SW 1271 (cell line): ENCODE measurements around the gene LMO4.

Experiments used
- DNase-seq, 2 experiments: peaks; one replicate each; lab custom pipeline; 2025; lab: John Stamatoyannopoulos, UW

Gene LMO4

DNA sequence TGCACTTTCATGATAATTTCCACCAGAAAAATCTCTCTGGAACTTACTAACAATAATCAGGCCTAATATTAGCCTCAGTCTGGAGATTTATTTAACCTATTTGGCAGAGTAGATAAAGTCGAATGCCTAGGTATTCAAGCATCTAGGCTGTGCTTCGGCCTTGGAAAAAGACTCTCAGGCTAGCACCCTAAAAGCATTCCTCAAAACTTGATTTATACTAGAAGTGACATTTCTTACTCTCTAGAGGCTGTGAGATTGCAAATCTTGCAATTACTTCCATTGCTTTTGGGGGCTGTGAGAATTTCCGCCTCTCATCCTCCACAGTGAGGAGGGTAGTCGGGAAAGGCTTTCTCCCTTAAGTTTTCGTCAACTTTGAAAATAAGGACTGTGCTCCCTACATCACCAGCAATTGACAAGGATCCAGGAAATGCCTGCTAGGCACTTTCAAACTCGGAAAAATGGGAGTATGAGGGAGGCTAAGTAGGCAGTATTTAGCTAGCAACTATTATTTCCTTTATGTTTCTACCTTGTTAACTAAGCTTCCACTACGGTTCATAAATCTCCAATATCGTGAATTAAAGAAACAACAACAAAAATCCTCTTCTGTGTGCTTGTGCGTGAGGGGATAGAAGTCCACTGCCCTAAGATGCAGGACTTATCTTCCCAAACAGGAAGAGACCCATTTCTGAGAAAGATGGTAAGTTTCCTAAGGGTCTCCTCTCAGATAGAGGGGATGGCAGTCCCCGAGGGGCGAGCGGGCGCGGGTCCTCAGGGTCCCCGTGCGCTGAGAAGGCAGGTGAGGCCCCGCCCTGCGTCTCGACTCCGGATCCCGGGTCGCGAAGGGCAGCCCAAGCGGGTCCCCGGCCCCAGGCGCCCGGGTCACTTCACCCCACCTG lies 1.1 kb upstream of the LMO4 start:
- DNase-seq: no peak

DNA sequence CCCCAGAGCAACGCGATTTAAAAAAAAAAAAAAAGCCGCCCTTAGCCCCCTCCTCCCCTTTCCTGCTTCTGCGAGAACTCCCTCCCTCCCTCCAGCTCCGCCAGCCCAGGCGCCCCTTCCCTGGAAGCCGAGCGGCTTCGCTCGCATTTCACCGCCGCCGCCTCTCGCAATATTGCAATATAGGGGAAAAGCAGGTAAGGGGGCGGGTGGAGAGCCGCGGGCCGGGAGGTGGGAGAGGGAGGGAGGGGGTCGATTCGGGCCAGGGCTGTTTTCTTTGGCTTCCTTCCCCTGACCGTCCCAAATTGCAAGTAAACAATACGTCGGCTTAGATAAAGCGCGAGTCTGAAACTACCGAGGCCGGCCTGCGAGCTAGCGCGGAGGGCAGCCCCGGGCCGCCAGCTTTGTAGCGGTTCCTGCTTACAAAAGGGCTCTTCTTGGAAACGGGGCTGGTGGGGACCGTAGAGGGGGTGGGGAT lies 408 bp downstream of the LMO4 start:
- DNase-seq: peak in 1 of 2 experiments; percentile 23

DNA sequence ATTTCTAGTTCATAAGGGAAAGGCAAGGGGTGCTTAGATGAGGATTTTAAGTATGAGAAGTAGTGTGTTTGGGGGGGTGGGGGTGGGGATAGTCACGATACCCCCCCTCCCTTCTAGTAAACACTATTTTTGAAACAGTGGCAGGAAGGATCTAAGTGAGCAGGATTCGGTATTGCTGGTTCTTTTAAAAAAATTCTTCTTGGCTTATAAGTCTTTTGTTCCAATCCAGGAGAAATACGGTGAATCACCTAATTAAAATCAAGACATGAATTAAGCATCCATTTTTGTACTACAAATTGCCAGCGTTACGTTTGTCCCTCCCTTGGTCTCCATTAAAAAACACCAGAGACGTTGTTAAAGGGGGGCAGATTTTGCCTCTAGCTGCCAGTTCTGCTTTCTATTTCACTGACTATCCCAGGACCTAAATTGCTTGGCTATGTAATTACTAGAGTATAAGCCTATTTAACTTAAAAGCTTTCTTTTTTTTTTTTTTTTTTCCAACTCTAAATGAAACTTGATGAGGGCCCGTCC lies 911 bp downstream of the LMO4 start:
- no peak for DNase-seq

DNA sequence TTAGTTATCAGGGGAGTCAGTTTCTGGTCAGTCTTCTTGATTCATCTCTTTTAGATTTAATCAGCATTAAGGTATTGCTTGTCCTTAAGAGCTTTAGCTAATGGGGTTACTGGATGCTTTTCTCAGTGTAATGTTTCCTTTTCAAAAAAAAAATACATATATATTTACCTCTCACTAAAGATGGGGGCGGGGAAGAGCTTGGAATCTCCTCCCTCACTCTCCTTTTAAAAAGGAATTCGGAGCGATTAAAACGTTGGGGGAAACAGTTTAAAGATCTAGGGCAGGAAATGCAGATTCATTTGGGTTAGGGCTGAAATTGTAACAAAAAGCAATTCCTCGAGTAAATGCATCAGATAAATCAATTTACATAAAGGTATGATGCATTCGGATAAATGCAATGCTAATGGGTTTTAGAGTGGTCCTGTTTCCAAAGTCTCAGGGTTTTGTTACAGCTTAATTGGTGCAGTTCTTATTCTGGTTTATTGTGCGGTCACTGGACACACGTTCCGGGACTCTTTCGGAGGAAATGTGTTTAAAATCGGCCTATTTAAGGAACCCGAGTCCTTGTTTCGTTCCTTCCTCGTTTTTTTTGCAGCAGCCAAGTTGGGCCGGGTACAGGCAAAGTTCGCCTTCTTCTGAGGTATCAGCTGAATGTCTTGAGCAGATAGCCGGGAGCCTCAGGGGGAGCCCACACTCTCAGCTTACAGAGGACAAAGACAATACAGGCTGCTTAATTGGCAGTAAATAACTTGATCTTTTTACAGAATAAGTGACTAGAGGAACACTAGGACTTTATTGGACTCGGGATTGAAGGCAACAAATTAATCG lies 1.6 kb downstream of the LMO4 start:
- no peak for DNase-seq

DNA sequence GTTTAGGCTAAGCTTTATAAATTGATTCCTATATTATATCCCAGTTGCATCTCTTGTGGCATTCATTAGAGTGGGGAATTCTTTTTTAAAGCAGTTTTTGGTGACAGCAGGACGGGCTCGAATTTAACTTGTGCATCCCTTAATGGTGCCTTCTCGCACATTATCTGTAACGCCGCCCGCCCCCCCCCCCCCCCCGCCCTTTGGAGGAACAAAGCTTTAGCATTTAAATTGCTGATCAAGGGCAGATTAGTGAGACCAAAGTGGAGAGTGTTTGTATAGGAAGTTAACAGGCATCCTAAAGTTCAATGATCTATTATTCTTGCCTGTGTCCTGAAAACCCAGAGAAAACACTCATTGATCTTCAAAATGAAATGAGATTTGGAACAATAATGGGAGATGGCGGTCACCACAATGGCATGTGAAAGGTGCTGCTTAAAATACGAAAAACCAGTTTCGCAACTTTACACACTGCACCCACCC lies 2.2 kb downstream of the LMO4 start:
- DNase-seq: peak in 1 of 2 experiments; percentile 20

DNA sequence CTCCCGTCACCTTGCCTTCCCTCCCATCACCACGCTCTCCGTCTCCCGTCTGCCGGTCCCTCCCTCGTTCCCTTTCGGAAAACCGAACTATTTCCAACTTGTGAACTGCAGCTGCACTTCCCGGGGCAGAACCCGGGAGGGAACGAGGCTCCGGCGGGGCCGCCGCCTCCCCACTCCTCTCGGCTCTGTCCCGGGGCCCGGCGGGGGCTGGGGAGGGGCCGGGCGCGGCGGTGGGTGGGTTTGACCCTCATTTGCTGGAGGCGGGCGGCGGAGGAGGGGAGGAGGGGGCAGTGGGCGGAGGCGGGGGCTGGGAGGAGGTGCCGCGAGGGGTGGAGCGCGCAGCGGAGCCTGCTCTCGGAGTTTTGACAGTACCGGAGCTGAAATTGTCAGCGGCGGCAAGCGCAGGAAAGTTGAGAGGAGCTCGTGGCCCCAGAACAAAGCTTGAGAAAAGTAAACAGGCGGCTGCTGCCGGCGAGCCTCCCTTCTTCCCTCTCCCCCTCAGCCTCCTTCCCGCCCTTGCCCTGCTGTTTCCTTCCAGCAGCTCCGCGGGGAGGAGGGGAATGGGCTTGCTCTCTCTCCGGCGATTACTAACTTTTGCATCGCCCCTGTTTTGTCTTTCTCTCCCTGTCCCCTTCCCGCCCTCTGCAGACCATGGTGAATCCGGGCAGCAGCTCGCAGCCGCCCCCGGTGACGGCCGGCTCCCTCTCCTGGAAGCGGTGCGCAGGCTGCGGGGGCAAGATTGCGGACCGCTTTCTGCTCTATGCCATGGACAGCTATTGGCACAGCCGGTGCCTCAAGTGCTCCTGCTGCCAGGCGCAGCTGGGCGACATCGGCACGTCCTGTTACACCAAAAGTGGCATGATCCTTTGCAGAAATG lies 2.9 kb downstream of the LMO4 start:
- peak in 1 of 2 experiments; percentile 41 for DNase-seq

DNA sequence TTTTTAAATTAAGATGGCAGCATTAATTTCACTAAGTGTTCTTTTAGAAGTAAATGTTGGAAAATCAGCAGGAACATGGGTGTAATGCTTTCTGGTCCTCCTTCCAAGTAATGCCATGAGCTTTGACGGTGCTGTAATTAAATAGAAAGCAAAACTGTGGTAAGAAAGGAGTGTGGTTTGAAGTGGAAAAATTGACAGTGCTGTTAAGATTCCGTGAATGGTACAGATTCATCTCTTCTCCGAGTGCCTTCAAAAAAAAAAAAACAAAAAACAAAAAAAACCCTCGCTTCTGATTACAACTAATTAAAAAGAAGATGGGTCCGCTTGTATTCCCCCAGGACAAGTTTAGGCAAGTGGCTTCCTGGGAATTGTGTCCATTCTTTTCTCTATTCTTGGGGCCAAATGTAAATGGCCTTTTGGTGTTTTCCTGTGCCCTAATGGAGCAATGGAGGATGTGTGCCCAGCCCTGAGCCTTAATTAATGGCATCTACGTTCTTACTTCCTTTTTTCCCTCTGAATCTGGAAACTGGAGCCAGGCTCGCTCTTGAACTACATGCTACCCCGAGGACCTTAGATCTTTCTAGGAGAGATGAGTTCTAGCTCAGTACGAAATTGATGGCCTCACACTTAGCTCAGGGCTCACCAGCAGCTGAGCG lies 5.1 kb downstream of the LMO4 start:
- DNase-seq: no peak

DNA sequence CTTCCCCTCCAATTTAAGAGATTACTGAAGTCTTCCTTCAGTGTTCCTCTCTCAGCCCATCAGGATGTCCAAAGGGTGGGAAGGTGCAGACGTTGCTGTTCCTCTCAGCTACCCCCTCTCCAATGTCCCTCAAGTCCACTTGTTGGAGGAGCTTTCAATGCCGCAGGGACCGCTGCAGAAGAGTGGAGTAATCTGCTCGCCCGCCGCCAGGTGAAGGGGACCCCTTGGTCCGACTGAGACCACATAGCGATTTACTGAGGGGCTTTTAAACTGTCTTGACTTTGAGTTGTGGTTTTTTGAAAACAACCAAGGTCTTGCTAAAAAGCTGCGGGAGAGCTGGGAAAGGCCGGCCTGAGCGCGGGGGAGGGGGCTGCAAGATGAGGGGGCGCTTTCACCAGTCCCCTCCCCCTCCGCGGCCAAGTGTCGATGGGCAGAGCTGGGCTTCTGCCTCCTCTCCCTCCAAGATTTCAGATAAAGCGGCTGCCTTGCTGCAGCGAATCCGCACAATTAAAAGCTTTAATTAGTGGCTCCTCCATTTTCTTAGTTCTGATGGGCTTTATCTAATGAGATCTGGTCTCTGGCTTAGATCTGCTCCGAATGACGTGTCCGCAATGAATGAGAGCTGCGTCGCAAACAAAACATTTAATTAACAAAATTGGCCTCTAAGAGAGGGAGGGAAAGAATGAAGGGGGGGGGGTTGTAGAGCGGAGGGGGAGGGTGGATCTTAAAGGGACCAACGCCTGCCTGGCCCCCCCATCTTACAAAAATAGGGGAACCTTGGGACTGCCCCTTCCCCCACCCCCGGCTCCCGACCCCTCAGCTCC lies 5.9 kb downstream of the LMO4 start:
- DNase-seq: no peak

DNA sequence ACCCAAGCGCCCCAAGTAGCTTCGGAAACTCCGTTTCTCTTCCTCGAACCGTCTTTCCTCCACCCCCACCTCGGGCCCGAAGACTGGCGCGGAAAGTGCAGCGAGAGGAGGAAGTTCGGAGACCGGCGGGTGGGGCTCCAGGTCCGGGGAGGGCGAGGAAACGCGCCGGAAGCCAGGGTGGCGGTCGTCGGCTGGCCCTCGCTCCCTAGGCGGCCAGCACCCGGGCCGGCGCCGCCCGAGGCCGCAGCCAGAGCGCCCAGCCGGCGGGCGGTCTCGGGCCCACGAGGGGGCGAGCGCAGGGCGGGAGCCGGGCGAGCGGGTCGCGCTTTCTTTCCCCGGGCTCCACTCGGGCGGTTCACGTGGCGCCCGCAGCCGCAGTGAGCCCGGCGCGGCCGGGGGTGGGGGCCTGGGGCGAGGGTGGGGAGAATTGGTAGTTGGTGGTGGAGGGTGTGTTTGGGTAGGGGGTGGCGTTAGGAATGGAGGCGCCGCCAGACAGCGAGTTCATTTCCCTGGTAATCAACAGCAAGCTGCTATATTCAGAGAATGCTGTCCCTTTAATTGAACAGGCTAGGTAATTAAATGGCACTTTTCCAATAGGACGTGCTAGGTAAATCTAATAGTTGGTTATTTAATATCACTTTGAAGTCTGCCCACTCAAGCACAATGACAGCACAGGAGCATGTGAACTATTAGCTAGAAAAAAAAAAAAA lies 6.7 kb downstream of the LMO4 start:
- peak in 1 of 2 experiments; percentile 25 for DNase-seq

DNA sequence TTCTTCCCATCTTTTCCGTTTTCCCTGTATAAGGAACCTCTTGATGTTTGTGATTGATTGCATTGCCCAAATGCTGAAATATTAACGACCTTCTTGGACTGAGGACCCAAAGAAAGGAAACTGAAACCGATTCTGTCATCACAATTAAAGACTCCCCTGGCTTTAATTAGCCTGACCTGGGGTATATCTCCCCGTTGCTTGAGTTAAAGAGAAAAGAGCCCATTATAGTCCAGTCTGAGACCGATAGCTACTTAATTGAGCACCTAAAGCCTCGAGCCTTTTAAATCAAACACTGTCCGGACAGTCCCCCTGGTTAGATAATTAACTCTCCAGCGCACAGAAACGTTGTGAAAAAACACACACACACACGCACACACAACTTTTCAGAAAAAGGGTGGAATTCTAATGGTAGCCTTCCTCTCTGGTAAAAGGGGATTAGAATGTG lies 8.0 kb downstream of the LMO4 start:
- no peak for DNase-seq

DNA sequence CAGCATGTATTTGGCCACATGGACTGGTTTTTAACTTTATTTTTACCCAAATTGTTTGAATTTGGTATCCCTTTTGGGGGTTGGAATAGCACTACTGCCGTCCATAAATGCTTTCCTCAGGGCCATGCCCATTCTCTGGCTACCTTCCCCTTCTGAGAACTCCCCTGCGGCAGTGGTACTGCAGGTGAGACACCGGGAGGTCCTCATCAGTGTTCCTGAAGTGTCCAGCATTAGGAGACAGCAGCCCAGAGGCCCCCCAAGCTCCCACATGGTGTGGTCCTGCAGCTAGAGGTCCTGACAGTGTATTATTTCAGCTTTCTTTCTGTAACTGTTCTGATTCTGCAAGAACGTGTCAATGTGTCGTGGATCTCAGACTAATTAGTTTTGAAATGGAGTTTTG lies 8.9 kb downstream of the LMO4 start:
- DNase-seq: no peak

DNA sequence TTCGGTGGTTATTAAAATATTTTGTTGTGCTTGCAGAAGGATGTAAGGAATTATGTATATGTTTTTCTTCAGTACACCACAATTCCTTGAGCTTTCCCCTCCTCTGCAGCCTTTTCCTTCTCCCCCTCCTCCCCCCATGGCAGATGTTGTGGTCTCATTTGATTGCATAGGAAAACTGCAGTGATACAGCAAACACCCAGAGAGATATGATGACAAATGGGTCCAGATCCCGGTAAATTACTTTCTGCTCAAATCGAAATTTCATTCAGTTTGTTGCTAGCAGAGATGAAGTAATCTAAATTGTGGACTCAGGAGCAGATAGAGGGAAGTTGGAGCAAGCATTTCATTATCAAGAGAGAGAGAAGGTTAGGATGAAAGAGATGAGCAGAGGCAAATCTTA lies 9.9 kb downstream of the LMO4 start:
- no peak for DNase-seq

DNA sequence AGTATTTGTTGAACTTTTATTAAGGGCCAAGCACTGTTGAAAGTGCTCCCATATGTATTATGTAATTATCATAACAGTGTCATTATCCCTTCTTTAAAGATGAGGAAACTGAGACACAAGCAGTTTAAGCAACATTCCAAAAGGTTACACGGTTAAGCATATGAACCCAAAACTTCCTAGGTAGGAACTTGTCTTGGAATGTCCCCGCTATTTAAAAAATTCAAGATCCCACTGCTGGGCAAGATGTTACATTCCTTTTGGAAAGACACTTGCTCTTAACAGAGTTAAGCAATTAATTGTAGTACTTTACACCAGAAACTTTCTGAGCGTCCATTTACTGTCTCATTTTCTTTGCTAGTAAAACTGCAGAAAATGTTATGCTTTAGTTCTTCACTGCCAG lies 15.6 kb downstream of the LMO4 start:
- DNase-seq: no peak

DNA sequence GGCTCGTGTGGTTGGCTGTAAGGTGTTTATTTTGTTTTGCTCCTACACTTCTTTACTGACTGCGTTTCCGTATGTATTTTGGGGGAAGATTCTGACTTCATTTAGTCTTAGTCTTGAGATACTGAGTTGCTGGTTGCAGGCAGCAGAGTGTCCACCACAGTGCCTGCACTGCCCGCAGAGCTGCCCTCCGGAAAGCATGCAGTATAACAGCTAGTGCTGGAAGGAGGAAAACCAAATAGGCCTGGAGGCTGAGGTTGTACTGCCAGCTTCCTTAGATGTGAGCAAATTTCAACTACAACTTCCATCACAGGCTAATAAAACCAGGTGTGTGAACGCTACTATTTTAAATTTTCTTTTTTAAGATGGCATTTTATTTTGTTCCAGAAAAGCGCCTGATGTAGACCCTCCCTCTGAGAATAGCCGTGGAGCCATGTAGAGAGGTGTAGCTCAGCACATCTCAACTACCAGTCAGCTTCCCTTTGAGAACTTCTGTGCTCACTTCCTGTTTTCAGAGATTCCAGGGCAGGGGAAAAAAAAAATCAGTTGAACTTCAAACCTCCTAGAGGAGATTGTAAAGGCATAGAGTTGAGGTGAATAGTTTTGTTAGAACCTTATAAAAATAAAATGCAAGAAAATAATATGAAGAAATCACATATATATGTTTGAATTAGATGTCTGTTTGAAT lies 17.6 kb downstream of the LMO4 start:
- no peak for DNase-seq

DNA sequence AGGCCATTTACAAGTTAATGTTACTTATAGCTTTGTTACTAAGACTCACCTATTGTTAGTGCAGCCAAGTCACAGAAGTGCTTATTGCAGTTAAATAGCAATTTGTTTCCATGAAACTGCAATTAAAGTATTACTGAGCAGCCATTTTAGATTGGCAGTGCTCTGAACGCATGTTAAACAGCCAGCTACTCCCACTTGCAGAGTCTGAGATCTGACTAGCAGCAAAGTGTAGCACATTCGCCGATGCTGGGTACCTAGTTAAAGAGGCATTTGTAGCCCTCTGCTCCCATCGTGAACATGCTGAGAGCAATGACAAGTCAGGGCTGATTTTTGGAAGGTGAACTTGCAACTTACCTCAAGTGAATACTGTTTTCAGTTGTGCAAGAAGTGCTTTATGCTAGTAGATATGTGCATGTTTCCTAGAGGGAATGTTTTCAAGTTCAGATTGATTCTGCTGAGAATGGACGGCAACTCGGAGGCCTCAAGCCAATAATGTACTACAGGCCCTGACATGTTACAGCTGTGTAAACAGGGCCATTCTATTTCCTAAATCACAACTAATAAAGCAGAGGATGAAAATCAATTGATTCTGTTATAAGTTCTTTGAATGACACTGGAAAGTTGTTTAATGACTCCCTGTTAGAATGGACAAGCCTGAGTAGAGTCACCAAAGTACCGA lies 19.8 kb downstream of the LMO4 start:
- no peak for DNase-seq

DNA sequence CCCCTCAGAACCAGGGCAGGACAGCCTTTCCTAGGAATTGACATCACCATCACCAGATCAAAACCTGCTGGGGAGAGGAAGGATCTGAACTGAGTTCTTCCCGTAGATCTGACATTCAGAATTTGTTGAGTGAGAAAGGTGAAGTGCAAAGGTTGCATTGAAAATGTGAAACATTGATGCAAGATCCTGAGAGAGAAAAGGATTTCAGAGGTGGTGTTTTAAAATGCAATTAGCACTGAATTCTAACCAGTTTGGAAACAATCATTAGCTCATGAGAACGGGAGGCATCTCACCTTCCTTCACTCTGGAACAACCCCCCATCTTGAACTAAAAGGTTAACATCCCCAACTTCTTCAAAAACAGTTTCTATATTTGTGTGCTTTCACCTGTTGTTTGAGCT lies 20.4 kb downstream of the LMO4 start:
- no peak for DNase-seq

DNA sequence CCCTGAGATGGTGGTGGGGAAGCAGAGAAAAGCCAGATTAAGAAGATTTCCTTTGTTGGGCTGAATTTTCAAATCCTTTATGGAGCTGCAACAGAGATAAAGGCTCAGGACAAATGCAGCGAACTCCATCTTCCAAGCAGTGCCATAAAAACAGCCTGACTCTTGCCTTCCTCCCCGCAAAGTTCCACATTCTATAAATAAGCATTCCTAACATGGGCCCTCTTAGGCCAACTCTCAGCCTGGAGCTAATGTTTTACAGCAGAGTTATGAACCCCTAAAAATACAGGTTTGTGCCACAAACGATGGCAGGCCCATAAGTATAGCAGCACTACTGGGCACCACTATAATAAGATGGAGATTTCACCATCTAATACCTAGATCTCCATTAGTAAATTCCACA lies 27.2 kb downstream of the LMO4 start:
- no peak for DNase-seq

DNA sequence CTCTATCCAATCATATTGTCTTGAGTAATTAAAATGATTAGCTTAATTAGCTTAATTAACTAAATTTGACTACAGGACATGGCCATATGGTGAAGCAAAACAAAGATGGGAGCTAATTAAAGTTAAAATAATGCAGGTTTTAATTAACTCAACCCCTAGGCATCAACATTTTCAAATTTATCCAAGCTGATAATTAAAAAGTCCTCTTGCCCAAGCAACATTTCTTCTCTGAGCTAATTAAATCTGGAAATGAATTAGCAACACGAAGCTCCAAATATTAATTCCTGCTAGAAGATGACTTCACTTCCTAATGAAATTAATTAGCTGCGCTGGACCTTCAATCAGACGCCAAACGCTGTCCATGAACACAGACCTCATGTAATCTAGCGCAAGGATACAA lies 27.9 kb downstream of the LMO4 start:
- no peak for DNase-seq
